COLO829 (cell line): ENCODE data around the gene PRPSAP1.
"Not testable (repeated sequence)": the region's sequence is repeated elsewhere in the genome, so short reads cannot be mapped to it uniquely, and the experiment has no call there.

ENCODE experiments used
- DNase-seq: peaks from one replicate; pipeline ENCODE4 v3.0.0; 2012; ENCODE audit warnings: low spot score

Gene PRPSAP1

GRCh38 chr17:76317535-76317934 is 36.2 kb downstream of the PRPSAP1 start:
- no peak for DNase-seq

- DNase-seq, result no peak
These were observed 39.1 kb downstream of the PRPSAP1 start for GRCh38 chr17:76314392-76315227.

GRCh38 chr17:76312735-76313134 is 41.0 kb downstream of the PRPSAP1 start:
- DNase-seq, result no peak

- DNase-seq, result no peak
These were observed 44.3 kb downstream of the PRPSAP1 start for GRCh38 chr17:76309461-76309860.

- no peak for DNase-seq
These were observed 45.8 kb downstream of the PRPSAP1 start, which contains the start of gene QRICH2 for GRCh38 chr17:76307966-76308338. QRICH2 (minus strand) TSS chr17:76308276; CDS start chr17:76307998, 278 bp downstream.

GRCh38 chr17:76307299-76307965 is 46.3 kb downstream of the PRPSAP1 start:
- no peak for DNase-seq

GRCh38 chr17:76305135-76305454 is 48.6 kb downstream of the PRPSAP1 start:
- not testable (repeated sequence) for DNase-seq

GRCh38 chr17:76304226-76305134 is 49.2 kb downstream of the PRPSAP1 start:
- no peak for DNase-seq

- no peak for DNase-seq
These were observed 56.3 kb downstream of the PRPSAP1 start for GRCh38 chr17:76297436-76297835.

GRCh38 chr17:76296889-76297288 is 56.8 kb downstream of the PRPSAP1 start:
- no peak for DNase-seq

- no peak for DNase-seq
These were observed 57.5 kb downstream of the PRPSAP1 start for GRCh38 chr17:76296186-76296585.

GRCh38 chr17:76293106-76293505 is 60.6 kb downstream of the PRPSAP1 start:
- DNase-seq, result no peak

- no peak for DNase-seq
These were observed 61.1 kb downstream of the PRPSAP1 start for GRCh38 chr17:76292567-76292966.

GRCh38 chr17:76281573-76282371 is 71.9 kb downstream of the PRPSAP1 start:
- DNase-seq, result no peak

GRCh38 chr17:76280650-76281049 is 73.1 kb downstream of the PRPSAP1 start:
- DNase-seq, result no peak

GRCh38 chr17:76279742-76280287 is 73.9 kb downstream of the PRPSAP1 start:
- no peak for DNase-seq

GRCh38 chr17:76278952-76279741 is 74.6 kb downstream of the PRPSAP1 start:
- DNase-seq, result peak; percentile 82

GRCh38 chr17:76278268-76278908 is 75.3 kb downstream of the PRPSAP1 start:
- no peak for DNase-seq

- no peak for DNase-seq
These were observed 76.1 kb downstream of the PRPSAP1 start for GRCh38 chr17:76277300-76278267.
